HepG2 (cell line): ENCODE results near the gene MGAT2. TPM values are rescaled to one million over a fixed set of nuclear protein-coding genes. Genes with fewer than 3 reads are reported as not detected.

Source experiments
- DPF2 ChIP-seq: sonication (generic); formaldehyde crosslinking; IDR thresholded peaks from 2 replicates; pipeline ENCODE4 v1.4.0; 2020; ENCODE audit warnings: mild to moderate bottlenecking, low read depth, missing genetic modification reagents, borderline replicate concordance
- E2F2 ChIP-seq: sonication (generic); formaldehyde crosslinking; IDR thresholded peaks from 2 replicates; pipeline ENCODE4 v1.4.0; 2020; ENCODE audit warnings: missing genetic modification reagents, borderline replicate concordance
- KIAA2018 ChIP-seq: sonication (generic); formaldehyde crosslinking; IDR thresholded peaks from 2 replicates; pipeline ENCODE4 v1.5.0; 2020; ENCODE audit warnings: mild to moderate bottlenecking, missing genetic modification reagents, borderline replicate concordance
- NCOA5 ChIP-seq: sonication (generic); formaldehyde crosslinking; IDR thresholded peaks from 2 replicates; pipeline ENCODE4 v1.4.0; 2020; ENCODE audit warnings: missing genetic modification reagents
- TCF7L2 ChIP-seq: IDR thresholded peaks from 2 replicates; pipeline ENCODE4 v1.6.1; 2011; ENCODE audit warnings: mild to moderate bottlenecking, low read depth, low read length, moderate library complexity
- ZNF224 ChIP-seq: sonication (generic); formaldehyde crosslinking; IDR thresholded peaks from 2 replicates; pipeline ENCODE4 v1.5.0; 2020; ENCODE audit warnings: mild to moderate bottlenecking, missing genetic modification reagents
- ZNF232 ChIP-seq: sonication (generic); formaldehyde crosslinking; IDR thresholded peaks from 2 replicates; pipeline ENCODE4 v1.4.0; 2020; ENCODE audit warnings: missing genetic modification reagents, borderline replicate concordance
- ZNF432 ChIP-seq: sonication (generic); formaldehyde crosslinking; IDR thresholded peaks from 2 replicates; pipeline ENCODE4 v1.5.0; 2020; ENCODE audit warnings: missing genetic modification reagents, mild to moderate bottlenecking, borderline replicate concordance
- ZNF775 ChIP-seq: sonication (generic); formaldehyde crosslinking; IDR thresholded peaks from 2 replicates; pipeline ENCODE4 v1.4.0; 2020; ENCODE audit warnings: missing genetic modification reagents, mild to moderate bottlenecking, moderate library complexity, borderline replicate concordance
- polyA plus RNA-seq, 8 experiments: library from polyadenylated mRNA; depleted of rRNA in 3 of 8; stranded (reverse) in 7 of 8; unstranded in 1 of 8; fragments of >200 nt; fragmentation: Illumina TruSeq in 4 of 8; extraction: Trizol in 4 of 8; gene quantifications; 2 replicates each; pipeline versions ENCODE4 v1.2.1 to v1.2.3, GENCODE V29; 2011 to 2016; ENCODE audit warnings: low read depth in 4 of 8, missing spikeins in 1 of 8, mixed read lengths in 1 of 8; ENCODE audit not compliant: insufficient read depth in 1 of 8
- total RNA-seq, 5 experiments: library from RNA; depleted of rRNA; stranded (reverse); fragments of >200 nt; fragmentation: Illumina TruSeq; extraction: Trizol; gene quantifications; 2 replicates each; pipeline ENCODE4 v1.2.3, GENCODE V29; 2016; ENCODE audit warnings: low read depth in 1 of 5
- TF ChIP-seq, protein P1 (sequence below): sonication (generic); formaldehyde crosslinking; IDR thresholded peaks from one replicate; pipeline ENCODE4 v1.5.1; 2020; ENCODE audit warnings: mild to moderate bottlenecking, missing genetic modification reagents; ENCODE audit errors: not compliant biosample characterization

Gene MGAT2
- total and polyA plus RNA-seq, 2 of the 13 experiments (the other 11 are each of a cell fraction or from before 2014, with no cell fraction given), result 12.9 to 51.9 TPM

- no peak for TF ChIP-seq KIAA2018 (CRISPR knock-in tag)
- no peak for TF ChIP-seq ZNF224
- TF ChIP-seq NCOA5 (CRISPR knock-in tag), result 0 out of 2 replicates have a peak, but pooled peaks have one; percentile 23
- no peak for TF ChIP-seq TCF7L2
- TF ChIP-seq ZNF432 (CRISPR knock-in tag), result no peak
- TF ChIP-seq, protein P1, sequence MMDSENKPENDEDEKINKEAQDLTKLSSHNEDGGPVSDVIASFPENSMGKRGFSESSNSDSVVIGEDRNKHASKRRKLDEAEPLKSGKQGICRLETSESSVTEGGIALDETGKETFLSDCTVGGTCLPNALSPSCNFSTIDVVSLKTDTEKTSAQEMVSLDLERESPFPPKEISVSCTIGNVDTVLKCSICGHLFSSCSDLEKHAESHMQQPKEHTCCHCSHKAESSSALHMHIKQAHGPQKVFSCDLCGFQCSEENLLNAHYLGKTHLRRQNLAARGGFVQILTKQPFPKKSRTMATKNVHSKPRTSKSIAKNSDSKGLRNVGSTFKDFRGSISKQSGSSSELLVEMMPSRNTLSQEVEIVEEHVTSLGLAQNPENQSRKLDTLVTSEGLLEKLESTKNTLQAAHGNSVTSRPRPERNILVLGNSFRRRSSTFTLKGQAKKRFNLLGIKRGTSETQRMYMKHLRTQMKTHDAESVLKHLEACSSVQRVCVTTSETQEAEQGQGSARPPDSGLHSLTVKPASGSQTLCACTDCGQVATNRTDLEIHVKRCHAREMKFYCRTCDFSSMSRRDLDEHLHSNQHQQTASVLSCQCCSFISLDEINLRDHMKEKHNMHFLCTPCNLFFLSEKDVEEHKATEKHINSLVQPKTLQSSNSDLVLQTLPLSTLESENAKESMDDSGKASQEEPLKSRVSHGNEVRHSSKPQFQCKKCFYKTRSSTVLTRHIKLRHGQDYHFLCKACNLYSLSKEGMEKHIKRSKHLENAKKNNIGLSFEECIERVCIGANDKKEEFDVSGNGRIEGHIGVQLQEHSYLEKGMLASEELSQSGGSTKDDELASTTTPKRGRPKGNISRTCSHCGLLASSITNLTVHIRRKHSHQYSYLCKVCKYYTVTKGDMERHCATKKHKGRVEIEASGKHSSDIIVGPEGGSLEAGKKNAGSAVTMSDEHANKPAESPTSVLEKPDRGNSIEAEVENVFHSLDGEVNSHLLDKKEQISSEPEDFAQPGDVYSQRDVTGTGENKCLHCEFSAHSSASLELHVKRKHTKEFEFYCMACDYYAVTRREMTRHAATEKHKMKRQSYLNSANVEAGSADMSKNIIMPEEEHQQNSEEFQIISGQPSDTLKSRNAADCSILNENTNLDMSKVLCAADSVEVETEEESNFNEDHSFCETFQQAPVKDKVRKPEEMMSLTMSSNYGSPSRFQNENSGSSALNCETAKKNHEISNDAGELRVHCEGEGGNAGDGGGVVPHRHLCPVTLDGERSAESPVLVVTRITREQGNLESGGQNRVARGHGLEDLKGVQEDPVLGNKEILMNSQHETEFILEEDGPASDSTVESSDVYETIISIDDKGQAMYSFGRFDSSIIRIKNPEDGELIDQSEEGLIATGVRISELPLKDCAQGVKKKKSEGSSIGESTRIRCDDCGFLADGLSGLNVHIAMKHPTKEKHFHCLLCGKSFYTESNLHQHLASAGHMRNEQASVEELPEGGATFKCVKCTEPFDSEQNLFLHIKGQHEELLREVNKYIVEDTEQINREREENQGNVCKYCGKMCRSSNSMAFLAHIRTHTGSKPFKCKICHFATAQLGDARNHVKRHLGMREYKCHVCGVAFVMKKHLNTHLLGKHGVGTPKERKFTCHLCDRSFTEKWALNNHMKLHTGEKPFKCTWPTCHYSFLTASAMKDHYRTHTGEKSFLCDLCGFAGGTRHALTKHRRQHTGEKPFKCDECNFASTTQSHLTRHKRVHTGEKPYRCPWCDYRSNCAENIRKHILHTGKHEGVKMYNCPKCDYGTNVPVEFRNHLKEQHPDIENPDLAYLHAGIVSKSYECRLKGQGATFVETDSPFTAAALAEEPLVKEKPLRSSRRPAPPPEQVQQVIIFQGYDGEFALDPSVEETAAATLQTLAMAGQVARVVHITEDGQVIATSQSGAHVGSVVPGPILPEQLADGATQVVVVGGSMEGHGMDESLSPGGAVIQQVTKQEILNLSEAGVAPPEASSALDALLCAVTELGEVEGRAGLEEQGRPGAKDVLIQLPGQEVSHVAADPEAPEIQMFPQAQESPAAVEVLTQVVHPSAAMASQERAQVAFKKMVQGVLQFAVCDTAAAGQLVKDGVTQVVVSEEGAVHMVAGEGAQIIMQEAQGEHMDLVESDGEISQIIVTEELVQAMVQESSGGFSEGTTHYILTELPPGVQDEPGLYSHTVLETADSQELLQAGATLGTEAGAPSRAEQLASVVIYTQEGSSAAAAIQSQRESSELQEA (CRISPR knock-in tag), result peak; percentile 34
- TF ChIP-seq DPF2 (CRISPR knock-in tag), result no peak
- TF ChIP-seq ZNF232 (CRISPR knock-in tag), result no peak; the same call in 1 of the 2 replicates
- TF ChIP-seq E2F2 (CRISPR knock-in tag), result no peak
- TF ChIP-seq ZNF775 (CRISPR knock-in tag), result 0 out of 2 replicates have a peak, but pooled peaks have one; percentile 58
These were observed 14.1 kb downstream of the MGAT2 start, which contains the start of gene DNAAF2 (continued) for GRCh38 chr14:49634547-49635334.
